IMR-90 (cell line): Measurements from ENCODE around the gene SEC22A. TPM values are rescaled to one million over a fixed set of nuclear protein-coding genes. Genes with fewer than 3 reads are reported as not detected.

Experiments
- ATAC-seq: fragments of 200-7000 bp; cut with Tn5 transposase; 2 replicates; pipeline ENCODE4 v1.9.1; 2020; ENCODE audit warnings: low read depth, mild to moderate bottlenecking, moderate library complexity
- BruUV-seq: library from RNA; stranded (reverse); fragments of 400-500 nt; replicated peaks from 2 replicates; lab custom pipeline; 2021; lab: Mats Ljungman, UMichigan
- CTCF ChIA-PET: fragments of 300-600 bp; formaldehyde crosslinking; extraction: SDS; loops from one replicate; lab custom pipeline; 2021; ENCODE audit warnings: antibody characterized with exemption; lab: Yijun Ruan, JAX
- POLR2A ChIA-PET: fragments of 300-600 bp; sonication (Branson Sonifier 250); formaldehyde crosslinking; loops from one replicate; lab custom pipeline; 2022; ENCODE audit warnings: antibody characterized with exemption; ENCODE audit not compliant: unreplicated experiment; lab: Charles Lee
- DNase-seq: peaks from one replicate; pipeline ENCODE4 v3.0.0; 2013
- H2AFZ ChIP-seq: replicated peaks from 2 replicates; pipeline ENCODE3; 2013; ENCODE audit warnings: low read length, mild to moderate bottlenecking; ENCODE audit not compliant: poor library complexity
- H2AK5ac ChIP-seq: 2 replicates; pipeline ENCODE4 v1.6.1; 2013; ENCODE audit warnings: low read depth, low read length, inconsistent platforms
- H2AK9ac ChIP-seq: replicated peaks from 2 replicates; pipeline ENCODE3; 2013; ENCODE audit warnings: mild to moderate bottlenecking, low read depth, low read length, moderate library complexity; ENCODE audit not compliant: poor library complexity
- H2BK120ac ChIP-seq: 2 replicates; pipeline ENCODE4 v1.6.1; 2013; ENCODE audit warnings: low read depth, low read length, inconsistent platforms
- H2BK15ac ChIP-seq: 3 replicates; pipeline ENCODE4 v1.6.1; 2013; ENCODE audit warnings: low read depth, low read length, inconsistent platforms
- H2BK20ac ChIP-seq: 2 replicates; pipeline ENCODE4 v1.6.1; 2013; ENCODE audit warnings: low read depth, mild to moderate bottlenecking, inconsistent platforms, low read length, moderate library complexity
- H2BK5ac ChIP-seq: 2 replicates; pipeline ENCODE4 v1.6.1; 2013; ENCODE audit warnings: mild to moderate bottlenecking, low read depth, low read length, inconsistent platforms; ENCODE audit not compliant: poor library complexity, severe bottlenecking
- H3K14ac ChIP-seq: replicated peaks from 2 replicates; pipeline ENCODE4 v1.6.1; 2013; ENCODE audit warnings: low read depth, low read length, inconsistent platforms
- H3K18ac ChIP-seq: 2 replicates; pipeline ENCODE4 v1.6.1; 2013; ENCODE audit warnings: low read depth, low read length, control low read depth
- H3K23ac ChIP-seq: 2 replicates; pipeline ENCODE4 v1.6.1; 2013; ENCODE audit warnings: low read depth, low read length, inconsistent platforms
- H3K27ac ChIP-seq: 2 replicates; pipeline ENCODE4 v1.5.1; 2013; ENCODE audit warnings: mild to moderate bottlenecking, control low read depth, low read length; ENCODE audit not compliant: insufficient read depth
- H3K27me3 ChIP-seq: 2 replicates; pipeline ENCODE4 v1.6.1; 2013; ENCODE audit warnings: low read length; ENCODE audit not compliant: control insufficient read depth, insufficient read depth
- H3K36me3 ChIP-seq: 2 replicates; pipeline ENCODE4 v1.6.1; 2013; ENCODE audit warnings: low read length, mixed read lengths; ENCODE audit not compliant: control insufficient read depth, insufficient read depth
- H3K4ac ChIP-seq: 2 replicates; pipeline ENCODE4 v1.6.1; 2013; ENCODE audit warnings: low read depth, low read length, inconsistent platforms
- H3K4me1 ChIP-seq: 2 replicates; pipeline ENCODE4 v1.6.1; 2013; ENCODE audit warnings: low read length, mixed read lengths; ENCODE audit not compliant: control insufficient read depth, insufficient read depth
- H3K4me2 ChIP-seq: 2 replicates; pipeline ENCODE4 v1.6.1; 2013; ENCODE audit warnings: low read depth, mild to moderate bottlenecking, control low read depth, low read length, moderate library complexity
- H3K4me3 ChIP-seq: 2 replicates; pipeline ENCODE4 v1.5.1; 2013; ENCODE audit warnings: low read depth, mild to moderate bottlenecking, control low read depth, low read length, moderate library complexity; ENCODE audit not compliant: insufficient read depth
- H3K56ac ChIP-seq: 2 replicates; pipeline ENCODE4 v1.6.1; 2013; ENCODE audit warnings: low read length, inconsistent platforms; ENCODE audit not compliant: insufficient read depth; ENCODE audit errors: extremely low read depth
- H3K79me1 ChIP-seq, 2 experiments: 2 replicates each; pipeline ENCODE4 v1.6.1; 2013; ENCODE audit warnings: low read length in 2 of 2, inconsistent platforms in 1 of 2, low read depth in 1 of 2
- H3K9ac ChIP-seq: 2 replicates; pipeline ENCODE4 v1.6.1; 2013; ENCODE audit warnings: low read depth, low read length, control low read depth
- H3K9me1 ChIP-seq: 2 replicates; pipeline ENCODE4 v1.6.1; 2013; ENCODE audit warnings: low read length, inconsistent platforms; ENCODE audit not compliant: insufficient read depth
- H3K9me3 ChIP-seq: 2 replicates; pipeline ENCODE4 v1.6.1; 2013; ENCODE audit warnings: low read length; ENCODE audit not compliant: control insufficient read depth, insufficient read depth
- H4K20me1 ChIP-seq: 2 replicates; pipeline ENCODE4 v1.6.1; 2013; ENCODE audit warnings: low read length, inconsistent platforms; ENCODE audit not compliant: insufficient read depth
- H4K5ac ChIP-seq: 2 replicates; pipeline ENCODE4 v1.6.1; 2013; ENCODE audit warnings: mild to moderate bottlenecking, low read depth, low read length, control low read depth
- H4K8ac ChIP-seq, 2 experiments: 2 replicates each; pipeline ENCODE4 v1.6.1; 2013; ENCODE audit warnings: low read depth in 2 of 2, low read length in 2 of 2, control low read depth in 1 of 2, inconsistent platforms in 1 of 2
- H4K91ac ChIP-seq: 2 replicates; pipeline ENCODE4 v1.6.1; 2013; ENCODE audit warnings: low read depth, low read length, inconsistent platforms; ENCODE audit not compliant: insufficient read depth
- CEBPB ChIP-seq: IDR thresholded peaks from 2 replicates; pipeline ENCODE4 v1.6.1; 2012; ENCODE audit warnings: low read depth, low read length, improper control_type of control experiment
- RAD21 ChIP-seq: IDR thresholded peaks from 2 replicates; pipeline ENCODE4 v1.6.1; 2012; ENCODE audit warnings: low read length, improper control_type of control experiment
- RCOR1 ChIP-seq: IDR thresholded peaks from 2 replicates; pipeline ENCODE4 v1.6.1; 2012; ENCODE audit warnings: mild to moderate bottlenecking, low read length, improper control_type of control experiment; ENCODE audit not compliant: insufficient replicate concordance
- RFX5 ChIP-seq: IDR thresholded peaks from 2 replicates; pipeline ENCODE4 v1.8.0; 2012; ENCODE audit warnings: low read depth, mild to moderate bottlenecking, low read length, moderate library complexity
- WGBS, 2 experiments: methylation state at CpG; one replicate each; pipeline versions ENCODE4 v1.1.5 to v1.1.7; 2013; ENCODE audit warnings: missing lambda C conversion rate in 2 of 2; ENCODE audit not compliant: insufficient read length in 1 of 2; ENCODE audit errors: extremely low coverage in 2 of 2; 5-methylcytosine and 5-hydroxymethylcytosine counted together
- dilution Hi-C: fragments of 300-500 bp; cut with HindIII; formaldehyde crosslinking; loops from one replicate; pipeline ENCODE4 v1.14.3; 2018; ENCODE audit warnings: low sequenced_read_pairs; ENCODE audit not compliant: unreplicated experiment
- in situ Hi-C: fragments of 300-500 bp; cut with MboI; formaldehyde crosslinking; loops from 3 replicates; pipeline ENCODE4 v1.14.3; 2019; ENCODE audit warnings: low sequenced_read_pairs, inconsistent platforms, mixed read lengths
- intact Hi-C: fragments of 100-400 bp; cut with micrococcal nuclease; formaldehyde crosslinking; loops from 2 replicates; pipeline ENCODE4 v1.10.0; 2022
- polyA plus RNA-seq, 3 experiments: library from polyadenylated mRNA; depleted of rRNA; stranded (reverse); fragments of >200 nt; gene quantifications; 2 replicates each; pipeline ENCODE4 v1.2.3, GENCODE V29; 2012; ENCODE audit warnings: low replicate concordance in 1 of 3
- total RNA-seq: library from RNA; depleted of rRNA; stranded (reverse); fragments of >200 nt; gene quantifications from 2 replicates; pipeline ENCODE4 v1.2.3, GENCODE V29; 2012

Gene SEC22A
- total and polyA plus RNA-seq, 2 of the 4 experiments (the other 2 are of a cell fraction) = 17.5 to 36.0 TPM

DNA sequence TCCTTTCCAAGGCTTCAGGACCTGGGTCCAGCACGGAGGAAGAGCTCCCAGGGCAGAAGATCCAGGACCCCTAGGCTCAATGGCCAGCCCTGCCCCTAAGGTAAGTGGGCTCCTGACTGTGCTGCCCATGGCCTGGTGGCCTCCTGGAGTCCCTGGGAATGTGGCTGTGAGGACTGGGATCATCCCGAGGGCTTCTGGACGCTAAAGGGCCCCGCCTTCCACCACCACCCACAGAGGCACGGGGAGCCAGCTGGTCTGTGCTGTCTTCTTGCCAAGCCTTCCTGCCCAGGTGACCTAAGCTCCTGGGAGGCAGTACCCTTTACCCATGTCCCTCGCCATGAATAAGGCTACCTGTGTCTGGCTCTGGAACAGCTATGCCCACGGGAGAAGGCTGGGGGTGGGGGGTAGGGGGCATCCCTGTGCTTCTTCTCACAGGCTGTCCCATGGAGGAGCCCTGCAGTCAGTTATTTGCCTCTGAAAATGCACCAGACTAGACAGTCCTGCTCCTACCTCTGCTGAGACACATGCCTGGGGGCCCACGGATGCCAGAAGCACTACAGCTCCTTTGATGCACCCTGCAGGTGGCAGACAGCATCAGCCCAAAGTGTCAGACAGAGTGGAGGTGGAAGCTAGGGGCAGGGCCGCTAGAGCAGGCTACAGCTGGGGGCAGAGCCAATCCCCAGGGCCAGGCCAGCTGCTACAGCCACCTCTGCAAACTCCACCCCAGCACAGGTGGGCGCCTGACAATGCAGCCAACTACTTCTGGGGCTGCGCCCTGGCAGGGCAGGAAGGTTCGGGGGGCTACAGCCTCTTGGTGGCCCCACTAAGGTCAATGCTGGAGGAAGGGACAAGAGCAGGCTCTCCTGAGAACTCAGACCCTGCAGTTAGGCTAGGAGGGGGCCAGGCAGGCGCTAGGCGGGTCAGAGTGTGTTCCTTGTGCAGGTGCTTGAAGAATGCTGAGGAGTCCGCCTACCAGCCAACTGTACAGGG, 90.9 kb downstream of the SEC22A start (continued):
- TF ChIP-seq RFX5 (no peak), RAD21 (no peak)

- no peak for DNase-seq
- H2BK15ac ChIP-seq = no peak overlapping the region
- no peak overlapping the region for H3K4me2 ChIP-seq
- H3K9ac ChIP-seq = no peak overlapping the region
- H3K9me1 ChIP-seq = no peaks in the 10 kb centered on the region
- ATAC-seq = no peak
- H3K56ac ChIP-seq = no peak overlapping the region
- H3K9me3 ChIP-seq = no peaks in the 10 kb centered on the region
- TF ChIP-seq CEBPB (no peak), RCOR1 (no peak)
- no peak overlapping the region for H3K27ac ChIP-seq
- dilution Hi-C loops (no loop called here), intact Hi-C loops (no loop called here), in situ Hi-C loops (no loop called here)
- H4K20me1 ChIP-seq = no peaks in the 10 kb centered on the region
- peaks cover 51% of the 10 kb centered on the region for H3K27me3 ChIP-seq
- no peak overlapping the region for H2AK9ac ChIP-seq
- no peak overlapping the region for H4K91ac ChIP-seq
- 84% methylated on average over 8 of the region's 13 CpGs; no CpG with 5 or more reads in 1 of the 2 experiments for WGBS, 2 experiments
- no peak overlapping the region for H2BK5ac ChIP-seq
- H3K4me1 ChIP-seq = no peaks in the 10 kb centered on the region
- H2AFZ ChIP-seq = no peak overlapping the region
- no peak overlapping the region for H3K18ac ChIP-seq
- CTCF ChIA-PET = interaction anchor here (0.6 kb wide), 1 partner anchor 37 kb away, joined by 3 read pairs; no protein-coding TSS in a partner anchor
- no peak overlapping the region for H3K14ac ChIP-seq
- no TSS peak for BruUV-seq
- no peak overlapping the region for H2BK20ac ChIP-seq
- no peak overlapping the region for H2AK5ac ChIP-seq
- no peaks in the 10 kb centered on the region for H3K79me1 ChIP-seq
- POLR2A ChIA-PET = no interaction called here
- H4K5ac ChIP-seq = no peak overlapping the region
- no peak overlapping the region for H4K8ac ChIP-seq
- no peak overlapping the region for H3K23ac ChIP-seq
- no peak overlapping the region for H3K4ac ChIP-seq
- no peak overlapping the region for H2BK120ac ChIP-seq
- H3K36me3 ChIP-seq = no peaks in the 10 kb centered on the region
- no peak overlapping the region for H3K4me3 ChIP-seq
These were observed 92.7 kb downstream of the SEC22A start for GRCh38 chr3:123294296-123294938.
